Progenitor cell of endocrine pancreas (in vitro differentiated cells): ENCODE measurements around the gene PSEN2. TPM values are rescaled to one million over a fixed set of nuclear protein-coding genes. Genes with fewer than 3 reads are reported as not detected.

Source experiments
- DNase-seq: peaks from one replicate; pipeline ENCODE4 v3.0.0; 2021; ENCODE audit warnings: low spot score; ENCODE audit not compliant: unreplicated experiment
- H3K27ac Mint-ChIP-seq: 2 replicates; pipeline ENCODE4 v1.8.0; 2021; ENCODE audit warnings: mild to moderate bottlenecking, moderate library complexity, mixed read lengths
- H3K27me3 Mint-ChIP-seq: 2 replicates; pipeline ENCODE4 v1.8.0; 2021; ENCODE audit warnings: mixed read lengths
- H3K36me3 Mint-ChIP-seq: 2 replicates; pipeline ENCODE4 v1.8.0; 2022; ENCODE audit warnings: mixed read lengths; ENCODE audit not compliant: insufficient read depth
- H3K4me1 Mint-ChIP-seq: 2 replicates; pipeline ENCODE4 v1.8.0; 2021; ENCODE audit warnings: low read depth, mixed read lengths
- H3K4me3 Mint-ChIP-seq: 2 replicates; pipeline ENCODE4 v1.8.0; 2021; ENCODE audit warnings: low read depth, mild to moderate bottlenecking, moderate library complexity, mixed read lengths
- H3K9me3 Mint-ChIP-seq: 2 replicates; pipeline ENCODE4 v1.8.0; 2021; ENCODE audit warnings: low read depth, mixed read lengths
- CTCF ChIP-seq: fragments of 200-600 bp; sonication (generic); IDR thresholded peaks from one replicate; pipeline ENCODE4 v1.5.0; 2021; ENCODE audit warnings: antibody characterized with exemption, mild to moderate bottlenecking; ENCODE audit not compliant: unreplicated experiment
- total RNA-seq: library from RNA; stranded (reverse); gene quantifications from 2 replicates; pipeline ENCODE4 v1.2.1, GENCODE V29; 2021

The PSEN2 gene
- total RNA-seq, 1 donor from 2014 or later = 27.5 TPM

GRCh38 chr1:226898246-226898645 is 27.8 kb downstream of the PSEN2 start:
- H3K4me3 Mint-ChIP-seq = no peak overlapping the region
- H3K36me3 Mint-ChIP-seq = peaks cover 8% of the 10 kb centered on the region
- no peaks in the 10 kb centered on the region for H3K27me3 Mint-ChIP-seq
- H3K27ac Mint-ChIP-seq = no peak overlapping the region
- TF ChIP-seq CTCF = no peak
- DNase-seq = no peak
- H3K9me3 Mint-ChIP-seq = no peaks in the 10 kb centered on the region
- H3K4me1 Mint-ChIP-seq = no peaks in the 10 kb centered on the region

- H3K4me3 Mint-ChIP-seq = no peak overlapping the region
- DNase-seq = no peak
- no peaks in the 10 kb centered on the region for H3K9me3 Mint-ChIP-seq
- no peaks in the 10 kb centered on the region for H3K27me3 Mint-ChIP-seq
- peaks cover 10% of the 10 kb centered on the region for H3K36me3 Mint-ChIP-seq
- no peaks in the 10 kb centered on the region for H3K4me1 Mint-ChIP-seq
- TF ChIP-seq CTCF = no peak
- H3K27ac Mint-ChIP-seq = no peak overlapping the region
Measured at GRCh38 chr1:226901421-226901820, 31.0 kb downstream of the PSEN2 start.

GRCh38 chr1:226902601-226903000 is 32.2 kb downstream of the PSEN2 start:
- peaks cover 5% of the 10 kb centered on the region for H3K36me3 Mint-ChIP-seq
- no peak overlapping the region for H3K27ac Mint-ChIP-seq
- no peaks in the 10 kb centered on the region for H3K4me1 Mint-ChIP-seq
- no peak for DNase-seq
- no peaks in the 10 kb centered on the region for H3K9me3 Mint-ChIP-seq
- no peaks in the 10 kb centered on the region for H3K27me3 Mint-ChIP-seq
- no peak for TF ChIP-seq CTCF
- H3K4me3 Mint-ChIP-seq = no peak overlapping the region

- Mint-ChIP-seq H3K4me1 (no peaks in the 10 kb centered on the region), H3K9me3 (no peaks in the 10 kb centered on the region), H3K4me3 (no peak overlapping the region), H3K27me3 (no peaks in the 10 kb centered on the region), H3K27ac (no peak overlapping the region), H3K36me3 (peaks cover 5% of the 10 kb centered on the region)
- DNase-seq = no peak
- TF ChIP-seq CTCF = no peak
Measured at GRCh38 chr1:226903819-226904716, 33.7 kb downstream of the PSEN2 start.

GRCh38 chr1:226904772-226905171 is 34.4 kb downstream of the PSEN2 start:
- peaks cover 3% of the 10 kb centered on the region for H3K36me3 Mint-ChIP-seq
- H3K4me1 Mint-ChIP-seq = no peaks in the 10 kb centered on the region
- H3K4me3 Mint-ChIP-seq = no peak overlapping the region
- no peak overlapping the region for H3K27ac Mint-ChIP-seq
- TF ChIP-seq CTCF = no peak
- DNase-seq = no peak
- H3K9me3 Mint-ChIP-seq = no peaks in the 10 kb centered on the region
- no peaks in the 10 kb centered on the region for H3K27me3 Mint-ChIP-seq
